ENCODE data around the gene ICAM5. TPM values are rescaled to one million over a fixed set of nuclear protein-coding genes. Genes with fewer than 3 reads are reported as not detected.

The ICAM5 gene
- total and polyA plus RNA-seq, 9 of the 15 experiments (the other 6 are each of a cell fraction or from before 2014, with no cell fraction given) = 0.10 to 114 (median 13.7) TPM

GRCh38 chr19:10332965-10333757 is 43.4 kb downstream of the ICAM5 start, which contains the start of gene RAVER1 (continued):
- TF ChIP-seq, protein P1, sequence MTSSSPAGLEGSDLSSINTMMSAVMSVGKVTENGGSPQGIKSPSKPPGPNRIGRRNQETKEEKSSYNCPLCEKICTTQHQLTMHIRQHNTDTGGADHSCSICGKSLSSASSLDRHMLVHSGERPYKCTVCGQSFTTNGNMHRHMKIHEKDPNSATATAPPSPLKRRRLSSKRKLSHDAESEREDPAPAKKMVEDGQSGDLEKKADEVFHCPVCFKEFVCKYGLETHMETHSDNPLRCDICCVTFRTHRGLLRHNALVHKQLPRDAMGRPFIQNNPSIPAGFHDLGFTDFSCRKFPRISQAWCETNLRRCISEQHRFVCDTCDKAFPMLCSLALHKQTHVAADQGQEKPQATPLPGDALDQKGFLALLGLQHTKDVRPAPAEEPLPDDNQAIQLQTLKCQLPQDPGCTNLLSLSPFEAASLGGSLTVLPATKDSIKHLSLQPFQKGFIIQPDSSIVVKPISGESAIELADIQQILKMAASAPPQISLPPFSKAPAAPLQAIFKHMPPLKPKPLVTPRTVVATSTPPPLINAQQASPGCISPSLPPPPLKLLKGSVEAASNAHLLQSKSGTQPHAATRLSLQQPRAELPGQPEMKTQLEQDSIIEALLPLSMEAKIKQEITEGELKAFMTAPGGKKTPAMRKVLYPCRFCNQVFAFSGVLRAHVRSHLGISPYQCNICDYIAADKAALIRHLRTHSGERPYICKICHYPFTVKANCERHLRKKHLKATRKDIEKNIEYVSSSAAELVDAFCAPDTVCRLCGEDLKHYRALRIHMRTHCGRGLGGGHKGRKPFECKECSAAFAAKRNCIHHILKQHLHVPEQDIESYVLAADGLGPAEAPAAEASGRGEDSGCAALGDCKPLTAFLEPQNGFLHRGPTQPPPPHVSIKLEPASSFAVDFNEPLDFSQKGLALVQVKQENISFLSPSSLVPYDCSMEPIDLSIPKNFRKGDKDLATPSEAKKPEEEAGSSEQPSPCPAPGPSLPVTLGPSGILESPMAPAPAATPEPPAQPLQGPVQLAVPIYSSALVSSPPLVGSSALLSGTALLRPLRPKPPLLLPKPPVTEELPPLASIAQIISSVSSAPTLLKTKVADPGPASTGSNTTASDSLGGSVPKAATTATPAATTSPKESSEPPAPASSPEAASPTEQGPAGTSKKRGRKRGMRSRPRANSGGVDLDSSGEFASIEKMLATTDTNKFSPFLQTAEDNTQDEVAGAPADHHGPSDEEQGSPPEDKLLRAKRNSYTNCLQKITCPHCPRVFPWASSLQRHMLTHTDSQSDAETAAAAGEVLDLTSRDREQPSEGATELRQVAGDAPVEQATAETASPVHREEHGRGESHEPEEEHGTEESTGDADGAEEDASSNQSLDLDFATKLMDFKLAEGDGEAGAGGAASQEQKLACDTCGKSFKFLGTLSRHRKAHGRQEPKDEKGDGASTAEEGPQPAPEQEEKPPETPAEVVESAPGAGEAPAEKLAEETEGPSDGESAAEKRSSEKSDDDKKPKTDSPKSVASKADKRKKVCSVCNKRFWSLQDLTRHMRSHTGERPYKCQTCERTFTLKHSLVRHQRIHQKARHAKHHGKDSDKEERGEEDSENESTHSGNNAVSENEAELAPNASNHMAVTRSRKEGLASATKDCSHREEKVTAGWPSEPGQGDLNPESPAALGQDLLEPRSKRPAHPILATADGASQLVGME (CRISPR knock-in tag; IDR thresholded peaks at IDR 0.05) = no peak
- TF ChIP-seq KDM5B (IDR thresholded peaks at IDR 0.05; ENCODE audit: insufficient replicate concordance, low read depth, low read length) (peak; percentile 73), SOX6 (IDR thresholded peaks at IDR 0.05) (0 out of 2 replicates have a peak, but pooled peaks have one; percentile 9), ZBTB9 (CRISPR knock-in tag; IDR thresholded peaks at IDR 0.05) (peak; percentile 78; the same call in 1 of the 2 replicates), ATF6 (CRISPR knock-in tag; IDR thresholded peaks at IDR 0.05) (peak; percentile 63), POLR2H (tag; IDR thresholded peaks at IDR 0.05; ENCODE audit: low read depth) (peak; percentile 89), ESRRB (CRISPR knock-in tag; IDR thresholded peaks at IDR 0.05; ENCODE audit: borderline replicate concordance) (no peak), FOXM1 (IDR thresholded peaks at IDR 0.05; ENCODE audit: low read depth) (peak; percentile 22; the same call in 1 of the 2 replicates), FOXM1 (CRISPR knock-in tag; IDR thresholded peaks at IDR 0.05; ENCODE audit: low read depth) (0 out of 2 replicates have a peak, but pooled peaks have one; percentile 28), NR2C2 (CRISPR knock-in tag; IDR thresholded peaks at IDR 0.05) (peak; percentile 74; the same call in 1 of the 2 replicates), NR2C2 (tag; IDR thresholded peaks at IDR 0.05) (no peak), SMARCE1 (IDR thresholded peaks at IDR 0.05) (peak; percentile 45; the same call in 1 of the 2 replicates), FOXP1 (CRISPR knock-in tag; IDR thresholded peaks at IDR 0.05) (peak; percentile 52; the same call in 1 of the 2 replicates), TAF7 (tag; IDR thresholded peaks at IDR 0.05) (peak; percentile 90)
- TF ChIP-seq, protein P2, sequence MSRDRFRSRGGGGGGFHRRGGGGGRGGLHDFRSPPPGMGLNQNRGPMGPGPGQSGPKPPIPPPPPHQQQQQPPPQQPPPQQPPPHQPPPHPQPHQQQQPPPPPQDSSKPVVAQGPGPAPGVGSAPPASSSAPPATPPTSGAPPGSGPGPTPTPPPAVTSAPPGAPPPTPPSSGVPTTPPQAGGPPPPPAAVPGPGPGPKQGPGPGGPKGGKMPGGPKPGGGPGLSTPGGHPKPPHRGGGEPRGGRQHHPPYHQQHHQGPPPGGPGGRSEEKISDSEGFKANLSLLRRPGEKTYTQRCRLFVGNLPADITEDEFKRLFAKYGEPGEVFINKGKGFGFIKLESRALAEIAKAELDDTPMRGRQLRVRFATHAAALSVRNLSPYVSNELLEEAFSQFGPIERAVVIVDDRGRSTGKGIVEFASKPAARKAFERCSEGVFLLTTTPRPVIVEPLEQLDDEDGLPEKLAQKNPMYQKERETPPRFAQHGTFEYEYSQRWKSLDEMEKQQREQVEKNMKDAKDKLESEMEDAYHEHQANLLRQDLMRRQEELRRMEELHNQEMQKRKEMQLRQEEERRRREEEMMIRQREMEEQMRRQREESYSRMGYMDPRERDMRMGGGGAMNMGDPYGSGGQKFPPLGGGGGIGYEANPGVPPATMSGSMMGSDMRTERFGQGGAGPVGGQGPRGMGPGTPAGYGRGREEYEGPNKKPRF (IDR thresholded peaks at IDR 0.05; ENCODE audit: low read depth, low read length) = no peak

All from K562 (cell line).